HG02678 (cell line): ENCODE measurements around the gene PHF20.
A peak's percentile ranks its signal among the peaks of the same experiment; 100 is the strongest.
"Not testable (repeated sequence)": the region's sequence is repeated elsewhere in the genome, so short reads cannot be mapped to it uniquely, and the experiment has no call there.

Experiments used
- ATAC-seq: cut with Tn5 transposase; IDR thresholded peaks from one replicate; pipeline ENCODE4 v1.9.1; 2021; ENCODE audit warnings: mild to moderate bottlenecking, moderate library complexity; ENCODE audit not compliant: unreplicated experiment

PHF20 gene

GRCh38 chr20:35959291-35959690, 187.5 kb downstream of the PHF20 start:
- not testable (repeated sequence) for ATAC-seq

GRCh38 chr20:35963878-35964277, 192.1 kb downstream of the PHF20 start:
- ATAC-seq, result no peak

DNA sequence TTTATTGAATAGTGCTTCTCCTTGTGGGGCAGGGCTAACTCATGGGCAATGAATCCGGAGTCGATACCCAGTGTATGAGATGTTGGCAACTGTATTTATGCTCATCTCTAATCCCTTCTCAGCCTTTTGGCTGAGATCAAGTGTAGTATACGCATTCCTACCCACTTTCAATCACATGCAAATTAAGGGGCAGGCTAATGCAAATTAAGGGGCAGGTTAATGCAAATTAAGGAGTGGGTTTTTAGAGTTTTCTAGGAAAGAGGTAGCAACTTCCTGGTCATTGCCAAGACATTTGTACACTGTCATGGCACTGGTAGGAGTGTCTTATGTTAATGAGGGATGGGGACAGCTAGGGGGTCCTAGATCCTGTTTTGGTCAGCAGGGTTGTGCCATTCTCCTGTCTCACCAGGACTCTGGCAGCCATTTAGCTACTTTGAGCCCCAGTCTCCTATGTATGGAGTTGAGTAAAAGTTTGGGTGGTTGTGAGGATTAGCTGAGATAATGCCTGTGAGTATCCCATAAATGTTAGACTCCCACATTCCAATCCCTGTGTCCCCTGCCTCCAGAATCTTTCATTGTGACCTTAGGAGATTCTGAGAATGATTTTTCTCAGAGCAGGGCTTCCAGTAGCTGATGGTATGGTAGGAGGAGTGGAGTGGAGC, 196.3 kb downstream of the PHF20 start, which contains the start of gene CNBD2:
Gene CNBD2, plus strand, starts transcription at position 612 of the 662 bp plus-strand sequence. CDS start 173 bp downstream, outside the sequence.
- ATAC-seq, result no peak

DNA sequence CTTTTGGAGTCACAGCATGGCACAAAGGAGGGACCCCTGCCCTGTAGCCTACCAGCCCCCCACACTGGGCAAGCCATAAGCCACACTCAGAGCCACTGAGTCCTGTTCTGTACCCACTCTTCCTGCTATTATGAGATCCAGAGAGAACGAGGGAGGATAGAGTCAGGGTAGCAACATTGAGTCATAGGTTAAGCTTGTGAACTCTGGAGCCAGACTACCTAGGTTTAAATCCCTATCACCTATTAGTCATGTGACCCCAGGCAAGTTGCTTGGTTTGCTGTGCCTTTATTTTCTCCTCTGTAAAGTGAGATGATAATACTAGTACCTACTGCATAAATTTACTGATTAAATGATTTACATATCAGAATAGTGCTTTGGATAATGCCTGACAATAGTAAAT, 197.1 kb downstream of the PHF20 start:
- no peak for ATAC-seq

DNA sequence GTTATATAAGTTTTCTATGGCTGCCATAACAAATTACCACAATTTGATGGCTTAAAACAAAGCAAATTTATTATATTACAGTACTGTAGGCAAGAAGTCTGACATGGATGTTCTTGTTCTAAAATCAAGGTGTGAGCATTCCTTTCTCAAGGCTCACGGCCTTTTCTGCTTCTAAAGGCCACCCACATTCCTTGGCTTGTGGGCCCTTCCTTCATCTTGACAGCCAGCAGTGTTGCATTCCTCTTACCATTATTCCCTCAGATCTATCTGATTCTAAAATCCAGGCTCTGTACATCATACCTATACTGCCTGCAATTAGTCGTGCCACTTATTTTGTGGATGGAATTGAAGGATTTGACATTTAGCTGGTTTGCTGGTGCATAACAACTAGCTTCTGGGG, 200.2 kb downstream of the PHF20 start:
- ATAC-seq, result no peak

DNA sequence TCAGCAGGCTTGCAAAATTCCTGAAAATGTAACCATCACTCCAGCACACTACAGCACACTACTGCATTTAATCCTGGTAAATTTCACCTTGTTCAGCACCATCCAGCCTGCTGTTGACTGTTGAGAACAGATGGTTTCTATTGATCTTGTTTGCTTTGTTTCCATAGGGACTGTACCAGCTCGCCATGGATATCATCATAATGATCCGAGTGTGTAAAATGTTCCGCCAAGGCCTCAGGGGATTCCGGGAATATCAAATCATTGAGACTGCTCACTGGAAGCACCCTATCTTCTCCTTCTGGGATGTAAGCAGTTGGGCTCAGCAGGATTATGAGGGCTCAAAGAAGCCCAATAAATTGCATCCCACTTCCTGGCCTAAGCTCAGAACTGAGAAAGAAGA, 200.6 kb downstream of the PHF20 start:
- no peak for ATAC-seq

GRCh38 chr20:35974256-35974655, 202.4 kb downstream of the PHF20 start:
- no peak for ATAC-seq

- no peak for ATAC-seq
Measured at GRCh38 chr20:35975576-35976373, 204.0 kb downstream of the PHF20 start.

GRCh38 chr20:35978041-35978513, 206.3 kb downstream of the PHF20 start:
- ATAC-seq, result no peak

DNA sequence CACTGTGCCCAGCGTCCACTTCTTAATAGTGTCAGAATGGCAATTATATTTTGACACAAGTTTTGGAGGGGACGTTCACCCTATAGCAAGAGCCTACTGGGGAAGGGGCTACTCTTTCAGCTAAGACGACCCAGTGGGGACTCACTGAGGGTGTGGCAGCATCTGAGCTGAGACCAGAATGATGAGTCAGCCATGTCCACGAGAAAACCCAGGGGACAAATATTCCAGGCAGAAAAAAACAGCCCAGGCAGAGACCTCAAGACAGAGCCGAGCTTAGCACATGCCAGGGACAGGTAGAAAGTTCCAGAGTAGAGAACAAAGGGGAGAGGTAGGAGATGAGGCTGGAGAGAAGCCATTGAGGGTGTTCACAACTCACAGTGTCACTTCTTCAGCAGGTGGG, 207.7 kb downstream of the PHF20 start:
- no peak for ATAC-seq

DNA sequence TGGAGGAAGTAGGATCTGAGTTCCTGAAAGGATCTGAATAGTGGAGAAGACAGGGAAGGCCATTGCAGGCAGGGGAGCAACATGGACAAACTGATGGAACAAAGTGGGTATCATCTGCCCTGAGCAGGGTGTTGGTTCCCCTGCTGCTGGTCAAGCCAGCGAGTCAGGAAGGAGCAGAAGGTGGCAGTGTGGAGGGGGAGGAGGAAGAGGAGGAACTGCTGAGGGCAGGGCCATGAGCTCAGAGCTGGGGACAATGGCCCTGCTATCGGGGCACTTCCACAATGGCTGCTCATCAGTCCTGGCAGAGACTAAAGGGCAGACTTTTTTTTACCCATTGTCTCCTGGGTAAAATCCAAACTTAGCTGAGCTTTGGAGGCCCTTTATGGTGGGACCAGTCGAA, 210.2 kb downstream of the PHF20 start:
- ATAC-seq, result no peak

DNA sequence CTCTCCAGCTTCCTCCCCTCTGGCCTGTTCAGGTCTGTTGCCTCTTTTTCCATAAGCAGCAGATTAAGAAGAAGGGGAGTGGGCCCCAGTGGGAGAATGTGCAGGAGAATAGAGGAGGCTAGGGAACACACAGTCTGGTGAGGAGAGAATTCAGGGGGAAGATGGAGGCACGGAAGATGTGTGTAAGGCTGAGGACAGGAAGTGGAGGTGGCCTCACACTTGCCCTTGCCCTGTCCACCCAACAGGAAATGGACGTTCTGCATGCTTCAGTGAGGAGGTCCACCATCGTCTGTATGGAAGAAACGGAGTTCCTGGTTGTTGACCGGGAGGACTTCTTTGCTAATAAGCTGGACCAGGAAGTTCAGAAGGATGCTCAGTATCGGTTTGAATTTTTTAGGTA, 212.6 kb downstream of the PHF20 start:
- no peak for ATAC-seq

DNA sequence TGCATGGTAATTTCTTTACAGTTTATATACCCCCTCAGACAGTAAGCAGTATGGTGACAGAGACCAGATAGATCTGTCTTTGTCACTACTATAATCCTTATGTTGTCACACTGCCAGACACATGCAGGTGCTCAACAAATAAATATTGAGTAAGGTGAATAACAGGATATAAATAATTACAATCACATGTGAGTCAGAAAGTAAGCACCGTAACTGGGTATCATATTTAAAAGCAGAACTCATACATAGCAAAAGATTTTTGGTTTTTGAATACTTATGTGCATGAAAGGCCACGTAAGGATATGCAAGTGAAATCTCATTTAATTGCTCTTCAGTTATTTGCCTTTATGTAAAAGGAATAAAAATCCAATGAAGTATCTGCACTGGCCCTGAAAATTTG, 214.0 kb downstream of the PHF20 start:
- ATAC-seq, result no peak

DNA sequence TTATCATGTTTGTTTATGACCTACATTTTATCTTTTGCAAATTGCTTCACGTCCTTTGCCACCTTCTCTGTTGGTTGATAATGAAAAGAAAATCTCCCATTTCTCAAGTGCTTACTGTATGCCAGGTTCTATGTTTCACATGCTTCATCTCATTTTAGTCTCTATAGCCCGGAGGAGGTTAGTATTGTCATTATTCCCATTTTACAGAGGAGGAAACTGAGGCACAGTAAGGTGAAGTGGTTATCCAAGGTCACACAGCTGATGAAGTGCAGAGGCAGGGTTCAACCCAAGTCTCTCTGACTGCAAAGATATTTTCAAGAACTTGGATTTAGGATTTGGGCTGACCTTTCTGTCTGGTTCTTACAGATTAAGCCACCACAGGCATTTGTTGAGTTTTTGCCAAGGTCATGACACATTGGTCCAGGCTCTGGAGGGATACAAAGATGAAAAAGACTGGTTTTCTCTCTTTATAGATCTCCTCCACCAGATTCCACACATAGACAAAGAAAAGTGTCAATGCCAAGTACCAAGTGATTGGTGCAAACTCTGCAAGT, 217.2 kb downstream of the PHF20 start:
- ATAC-seq, result no peak

GRCh38 chr20:35991142-35991771, 219.4 kb downstream of the PHF20 start:
- ATAC-seq, result no peak

- ATAC-seq, result no peak
Measured at GRCh38 chr20:35992713-35993335, 221.0 kb downstream of the PHF20 start.

- peak; percentile 48 for ATAC-seq
Measured at GRCh38 chr20:35994994-35995453, 223.2 kb downstream of the PHF20 start.

- ATAC-seq, result not testable (repeated sequence)
Measured at GRCh38 chr20:35996492-35996891, 224.7 kb downstream of the PHF20 start.
